Retinal pigment epithelial cell (primary cell): Measurements from ENCODE around the gene ODAPH.

ENCODE experiments used
- DNase-seq: peaks from one replicate; pipeline ENCODE4 v3.0.0-alpha.2; 2010; ENCODE audit warnings: low read depth
- H3K4me3 ChIP-seq: 2 replicates; pipeline ENCODE4 v1.5.1; 2011; ENCODE audit warnings: mild to moderate bottlenecking, low read length, control low read depth, moderate library complexity
- CTCF ChIP-seq: conservative IDR thresholded peaks from 2 replicates; pipeline ENCODE4 v1.5.1; 2011; ENCODE audit warnings: low read depth, low read length, control low read depth, inconsistent platforms

ODAPH gene

GRCh38 chr4:75561789-75562188, 5.9 kb downstream of the ODAPH start:
- no peak overlapping the region for H3K4me3 ChIP-seq
- DNase-seq = no peak
- no peak for TF ChIP-seq CTCF

- H3K4me3 ChIP-seq = no peak overlapping the region
- no peak for DNase-seq
- TF ChIP-seq CTCF = no peak
These were observed 8.2 kb downstream of the ODAPH start for GRCh38 chr4:75564023-75564422.

GRCh38 chr4:75565481-75565880, 9.6 kb downstream of the ODAPH start:
- no peak for DNase-seq
- H3K4me3 ChIP-seq = no peak overlapping the region
- TF ChIP-seq CTCF = no peak

GRCh38 chr4:75566911-75567310, 11.0 kb downstream of the ODAPH start:
- no peak for TF ChIP-seq CTCF
- DNase-seq = no peak
- H3K4me3 ChIP-seq = no peak overlapping the region

- no peak overlapping the region for H3K4me3 ChIP-seq
- no peak for DNase-seq
- no peak for TF ChIP-seq CTCF
These were observed 11.9 kb downstream of the ODAPH start for GRCh38 chr4:75567725-75568124.

- peak; percentile 4 for DNase-seq
- TF ChIP-seq CTCF = no peak
- no peak overlapping the region for H3K4me3 ChIP-seq
These were observed 28.2 kb downstream of the ODAPH start for GRCh38 chr4:75584067-75584466.

- H3K4me3 ChIP-seq = no peak overlapping the region
- TF ChIP-seq CTCF = no peak
- no peak for DNase-seq
These were observed 37.5 kb downstream of the ODAPH start for GRCh38 chr4:75593393-75593792.
